Measurements from ENCODE around the gene HTT. TPM values are rescaled to one million over a fixed set of nuclear protein-coding genes. Genes with fewer than 3 reads are reported as not detected.

Gene HTT
- total and polyA plus RNA-seq, 2 of the 13 experiments (the other 11 are each of a cell fraction or from before 2014, with no cell fraction given): 17.5 to 19.5 TPM

- TF ChIP-seq NFAT5 (CRISPR knock-in tag; IDR thresholded peaks at IDR 0.05): no peak
- TF ChIP-seq EP300 (IDR thresholded peaks at IDR 0.05; ENCODE audit: low read depth in 2 of 2, low read length in 2 of 2): no peak
- no peak for TF ChIP-seq EP300 (CRISPR knock-in tag; IDR thresholded peaks at IDR 0.05; ENCODE audit: borderline replicate concordance)
Measured at GRCh38 chr4:3245676-3246075, 171.2 kb downstream of the HTT start (continued).

GRCh38 chr4:3246458-3247398 lies 172.2 kb downstream of the HTT start:
- Histone ChIP-seq H4K20me1 (ENCODE audit: insufficient read depth, low read length) (0 out of 2 replicates have a peak, but pooled peaks cover 3% of the 10 kb centered on the region), H3K27ac (ENCODE audit: extremely low read length, insufficient read depth, low read length) (no peak overlapping the region), H3K36me3 (replicated peaks in 1 of 2; ENCODE audit: control insufficient read depth in 1 of 2, insufficient read depth in 2 of 2, low read length in 2 of 2) (peaks cover 0 to 3% of the 10 kb centered on the region in 2 experiments; a peak in 1 of 5 replicates), H3K9me3 (ENCODE audit: low read length) (no peaks in the 10 kb centered on the region), H3K27me3 (ENCODE audit: control insufficient read depth in 1 of 2, insufficient read depth in 2 of 2, low read length in 2 of 2) (no peaks in the 10 kb centered on the region), H3K4me1 (ENCODE audit: insufficient read depth, low read length) (peaks cover 26% of the 10 kb centered on the region), H3K79me2 (ENCODE audit: insufficient read depth, low read length) (no peaks in the 10 kb centered on the region), H3K4me3 (replicated peaks in 1 of 3; ENCODE audit: insufficient read depth in 1 of 3, low read depth in 2 of 3, low read length in 3 of 3) (no peak overlapping the region), H2AFZ (ENCODE audit: low read length) (no peak overlapping the region), H3K9ac (ENCODE audit: insufficient read depth, low read depth, low read length) (no peak overlapping the region), H3K4me2 (ENCODE audit: low read depth, low read length) (0 out of 2 replicates have a peak overlapping the region, but pooled peaks have one; percentile 18)
- ChIA-PET CTCF (ENCODE audit: low intra/inter-chr PET ratio, low total read pairs) (no interaction called here), POLR2A (no interaction called here)
- intact Hi-C loops (cut with micrococcal nuclease; ENCODE audit: unreplicated experiment) (no loop called here), in situ Hi-C loops (cut with HindIII; ENCODE audit: extremely low pct_ligation_motif_present, low pct_unique_long_range_greater_than_20kb) (no loop called here)
- FAIRE-seq (no peak), ATAC-seq (peak; percentile 49), DNase-seq (ENCODE audit: low spot score) (no peak)
- WGBS (ENCODE audit: low lambda C conversion rate): 79% methylated on average over 6 of the region's 16 CpGs
- BruUV-seq (replicated peaks): no TSS peak
- peak; percentile 9; the same call in 1 of the 2 replicates for TF ChIP-seq GABPB1 (CRISPR knock-in tag; IDR thresholded peaks at IDR 0.05)
- no peak for TF ChIP-seq THYN1 (CRISPR knock-in tag; IDR thresholded peaks at IDR 0.05; ENCODE audit: borderline replicate concordance, low read depth)
- no peak for TF ChIP-seq ZNF136 (CRISPR knock-in tag; IDR thresholded peaks at IDR 0.05; ENCODE audit: low read depth)
- TF ChIP-seq TBL1XR1 (IDR thresholded peaks at IDR 0.05; ENCODE audit: borderline replicate concordance, low read length, partially characterized antibody): no peak
- TF ChIP-seq HMG20A (CRISPR knock-in tag; IDR thresholded peaks at IDR 0.05; ENCODE audit: borderline replicate concordance): no peak
- no peak for TF ChIP-seq CSRNP1 (CRISPR knock-in tag; IDR thresholded peaks at IDR 0.05)
- TF ChIP-seq ZNF770 (CRISPR knock-in tag; IDR thresholded peaks at IDR 0.05): 0 out of 2 replicates have a peak, but pooled peaks have one; percentile 42
- TF ChIP-seq MEF2D (CRISPR knock-in tag; IDR thresholded peaks at IDR 0.05): no peak
- TF ChIP-seq ZSCAN20 (CRISPR knock-in tag; IDR thresholded peaks at IDR 0.05; ENCODE audit: borderline replicate concordance): no peak

Data from HepG2 (cell line).